ENCODE results near the gene YKT6.

YKT6 gene

GRCh38 chr7:44263326-44264082 is 62.7 kb downstream of the YKT6 start:
- H3K4me3 ChIP-seq (ENCODE audit: low read length) = no peak overlapping the region
- DNase-seq (ENCODE audit: low read depth) = no peak
- TF ChIP-seq, protein P1, sequence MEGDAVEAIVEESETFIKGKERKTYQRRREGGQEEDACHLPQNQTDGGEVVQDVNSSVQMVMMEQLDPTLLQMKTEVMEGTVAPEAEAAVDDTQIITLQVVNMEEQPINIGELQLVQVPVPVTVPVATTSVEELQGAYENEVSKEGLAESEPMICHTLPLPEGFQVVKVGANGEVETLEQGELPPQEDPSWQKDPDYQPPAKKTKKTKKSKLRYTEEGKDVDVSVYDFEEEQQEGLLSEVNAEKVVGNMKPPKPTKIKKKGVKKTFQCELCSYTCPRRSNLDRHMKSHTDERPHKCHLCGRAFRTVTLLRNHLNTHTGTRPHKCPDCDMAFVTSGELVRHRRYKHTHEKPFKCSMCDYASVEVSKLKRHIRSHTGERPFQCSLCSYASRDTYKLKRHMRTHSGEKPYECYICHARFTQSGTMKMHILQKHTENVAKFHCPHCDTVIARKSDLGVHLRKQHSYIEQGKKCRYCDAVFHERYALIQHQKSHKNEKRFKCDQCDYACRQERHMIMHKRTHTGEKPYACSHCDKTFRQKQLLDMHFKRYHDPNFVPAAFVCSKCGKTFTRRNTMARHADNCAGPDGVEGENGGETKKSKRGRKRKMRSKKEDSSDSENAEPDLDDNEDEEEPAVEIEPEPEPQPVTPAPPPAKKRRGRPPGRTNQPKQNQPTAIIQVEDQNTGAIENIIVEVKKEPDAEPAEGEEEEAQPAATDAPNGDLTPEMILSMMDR (IDR thresholded peaks at IDR 0.05; ENCODE audit: insufficient read depth, low read depth, low read length, missing control alignments) = no peak
